SK-N-SH treated with all-trans-retinoic acid at 6 μM for 48 hours (cell line): Measurements from ENCODE around the gene HLA-DRA.

Experiments
- ATAC-seq: fragments of 200-7000 bp; cut with Tn5 transposase; 3 replicates; pipeline ENCODE4 v1.9.1; 2020; ENCODE audit warnings: mild to moderate bottlenecking, moderate library complexity
- ARNTL ChIP-seq: fragments of 450-650 bp; formaldehyde crosslinking; IDR thresholded peaks from 2 replicates; pipeline ENCODE4 v1.5.0; 2020; ENCODE audit warnings: low read depth, mild to moderate bottlenecking, moderate library complexity, borderline replicate concordance
- BACH2 ChIP-seq: fragments of 250-450 bp; sonication (Bioruptor Pico); IDR thresholded peaks from 2 replicates; pipeline ENCODE4 v1.9.0; 2021; ENCODE audit warnings: mild to moderate bottlenecking, borderline replicate concordance
- CREB5 ChIP-seq: fragments of 250-450 bp; sonication (Bioruptor Pico); IDR thresholded peaks from 2 replicates; pipeline ENCODE4 v1.5.1; 2020; ENCODE audit warnings: low read depth, mild to moderate bottlenecking, moderate library complexity
- CSDC2 ChIP-seq: fragments of 250-450 bp; sonication (Bioruptor Pico); IDR thresholded peaks from 2 replicates; pipeline ENCODE4 v1.5.0; 2020; ENCODE audit warnings: mild to moderate bottlenecking, moderate library complexity
- CSRNP3 ChIP-seq: fragments of 250-450 bp; sonication (Bioruptor Pico); IDR thresholded peaks from 2 replicates; pipeline ENCODE4 v1.5.1; 2021; ENCODE audit warnings: mild to moderate bottlenecking, moderate library complexity
- ESRRG ChIP-seq: fragments of 250-450 bp; sonication (Bioruptor Pico); IDR thresholded peaks from 2 replicates; pipeline ENCODE4 v1.6.1; 2021; ENCODE audit warnings: mild to moderate bottlenecking
- GLIS3 ChIP-seq: fragments of 250-450 bp; sonication (Bioruptor Pico); IDR thresholded peaks from 2 replicates; pipeline ENCODE4 v1.5.0; 2020; ENCODE audit warnings: mild to moderate bottlenecking, moderate library complexity
- ISL1 ChIP-seq: fragments of 250-450 bp; sonication (Bioruptor Pico); IDR thresholded peaks from 2 replicates; pipeline ENCODE4 v2.1.2; 2022; ENCODE audit warnings: mild to moderate bottlenecking, moderate library complexity
- OSR1 ChIP-seq: fragments of 250-450 bp; sonication (Bioruptor Pico); IDR thresholded peaks from 2 replicates; pipeline ENCODE4 v1.8.0; 2022; ENCODE audit warnings: moderate library complexity, mild to moderate bottlenecking, inconsistent platforms
- POU6F1 ChIP-seq: fragments of 250-450 bp; sonication (Bioruptor Pico); IDR thresholded peaks from 2 replicates; pipeline ENCODE4 v1.8.0; 2021; ENCODE audit warnings: low read depth, mild to moderate bottlenecking, moderate library complexity, borderline replicate concordance
- PPARA ChIP-seq: fragments of 250-450 bp; sonication (Bioruptor Pico); IDR thresholded peaks from 2 replicates; pipeline ENCODE4 v1.5.0; 2020; ENCODE audit warnings: mild to moderate bottlenecking, borderline replicate concordance
- RARB ChIP-seq: fragments of 250-450 bp; sonication (Bioruptor Pico); IDR thresholded peaks from 2 replicates; pipeline ENCODE4 v1.8.0; 2021; ENCODE audit warnings: mild to moderate bottlenecking, moderate library complexity
- SNAI2 ChIP-seq: fragments of 250-450 bp; sonication (Bioruptor Pico); IDR thresholded peaks from 2 replicates; pipeline ENCODE4 v1.5.0; 2020; ENCODE audit warnings: mild to moderate bottlenecking, moderate library complexity
- TCF4 ChIP-seq: fragments of 250-450 bp; sonication (Bioruptor Pico); IDR thresholded peaks from 2 replicates; pipeline ENCODE4 v1.8.0; 2021; ENCODE audit warnings: mild to moderate bottlenecking, moderate library complexity, borderline replicate concordance
- TOX ChIP-seq: fragments of 250-450 bp; sonication (Bioruptor Pico); IDR thresholded peaks from 2 replicates; pipeline ENCODE4 v1.8.0; 2021; ENCODE audit warnings: mild to moderate bottlenecking, moderate library complexity, borderline replicate concordance
- TSHZ2 ChIP-seq: fragments of 250-450 bp; sonication (Bioruptor Pico); IDR thresholded peaks from 2 replicates; pipeline ENCODE4 v1.5.0; 2020; ENCODE audit warnings: mild to moderate bottlenecking, moderate library complexity
- ZC3H10 ChIP-seq: fragments of 250-450 bp; sonication (Bioruptor Pico); IDR thresholded peaks from 2 replicates; pipeline ENCODE4 v1.5.1; 2021; ENCODE audit warnings: mild to moderate bottlenecking, moderate library complexity
- ZFP3 ChIP-seq: fragments of 250-450 bp; sonication (Bioruptor Pico); IDR thresholded peaks from 2 replicates; pipeline ENCODE4 v1.5.0; 2020; ENCODE audit warnings: mild to moderate bottlenecking, moderate library complexity
- ZNF70 ChIP-seq: fragments of 450-650 bp; formaldehyde crosslinking; IDR thresholded peaks from 2 replicates; pipeline ENCODE4 v1.5.0; 2020; ENCODE audit warnings: mild to moderate bottlenecking, moderate library complexity

Gene HLA-DRA

GRCh38 chr6:32424589-32425300 lies 14.9 kb upstream of the HLA-DRA start:
- TF ChIP-seq ZC3H10 (CRISPR knock-in tag) (no peak), ISL1 (CRISPR knock-in tag) (no peak), GLIS3 (no peak), OSR1 (no peak), CSRNP3 (no peak), CSDC2 (no peak), CREB5 (CRISPR knock-in tag) (no peak), ARNTL (CRISPR knock-in tag) (no peak), TOX (CRISPR knock-in tag) (no peak)
- ATAC-seq: no peak

- ATAC-seq: no peak
- TF ChIP-seq TSHZ2 (CRISPR knock-in tag): no peak
- no peak for TF ChIP-seq ARNTL (CRISPR knock-in tag)
- TF ChIP-seq CSRNP3: no peak
- no peak for TF ChIP-seq CSDC2
- no peak for TF ChIP-seq ZFP3 (CRISPR knock-in tag)
- no peak for TF ChIP-seq RARB (CRISPR knock-in tag)
- no peak for TF ChIP-seq ZNF70 (CRISPR knock-in tag)
- TF ChIP-seq OSR1: no peak
- TF ChIP-seq PPARA (CRISPR knock-in tag): no peak
- no peak for TF ChIP-seq ISL1 (CRISPR knock-in tag)
Observed at GRCh38 chr6:32426338-32426737, 13.3 kb upstream of the HLA-DRA start.

- TF ChIP-seq POU6F1 (CRISPR knock-in tag) (no peak), ZNF70 (CRISPR knock-in tag) (no peak), ARNTL (CRISPR knock-in tag) (no peak), CREB5 (CRISPR knock-in tag) (no peak)
Observed at GRCh38 chr6:32427218-32427617, 12.5 kb upstream of the HLA-DRA start.

GRCh38 chr6:32427934-32428474 lies 11.7 kb upstream of the HLA-DRA start:
- ATAC-seq: no peak
- no peak for TF ChIP-seq TOX (CRISPR knock-in tag)
- TF ChIP-seq CSDC2: no peak
- no peak for TF ChIP-seq BACH2 (CRISPR knock-in tag)
- no peak for TF ChIP-seq ZFP3 (CRISPR knock-in tag)
- TF ChIP-seq ZNF70 (CRISPR knock-in tag): no peak
- TF ChIP-seq PPARA (CRISPR knock-in tag): no peak
- TF ChIP-seq SNAI2: no peak
- TF ChIP-seq ESRRG: no peak
- TF ChIP-seq TCF4 (CRISPR knock-in tag): no peak
- TF ChIP-seq GLIS3: no peak
- TF ChIP-seq TSHZ2 (CRISPR knock-in tag): no peak
- TF ChIP-seq ZC3H10 (CRISPR knock-in tag): no peak

More at GRCh38 chr6:32427218-32427617, 12.5 kb upstream of the HLA-DRA start:
- no peak for ATAC-seq
